Aorta (tissue), 5 donors: Measurements from ENCODE around the gene GALNT10. TPM values are rescaled to one million over a fixed set of nuclear protein-coding genes. Genes with fewer than 3 reads are reported as not detected.
A peak's percentile ranks its signal among the peaks of the same experiment; 100 is the strongest.

Source experiments
- ATAC-seq: fragments of 200-7000 bp; cut with Tn5 transposase; one replicate; pipeline ENCODE4 v1.9.1; 2022; ENCODE audit warnings: moderate library complexity; ENCODE audit not compliant: low FRiP score
- DNase-seq, 2 donors: peaks; one replicate each; pipeline ENCODE4 v3.0.0-alpha.2; 2020
- H3K27ac ChIP-seq, 2 donors: one replicate each; pipeline ENCODE4 v1.5.1; 2013; ENCODE audit warnings: low read length in 2 of 2, mild to moderate bottlenecking in 2 of 2, moderate library complexity in 2 of 2, control low read depth in 1 of 2, inconsistent platforms in 1 of 2, low read depth in 1 of 2
- H3K27me3 ChIP-seq, 2 donors: one replicate each; pipeline ENCODE4 v1.6.1; 2013; ENCODE audit warnings: control low read depth in 1 of 2, low read length in 1 of 2, mild to moderate bottlenecking in 1 of 2, moderate library complexity in 1 of 2; ENCODE audit not compliant: insufficient read depth in 2 of 2, control insufficient read depth in 1 of 2
- H3K36me3 ChIP-seq, 2 donors: one replicate each; pipeline ENCODE4 v1.6.1; 2013; ENCODE audit warnings: control low read depth in 1 of 2, low read length in 1 of 2, mild to moderate bottlenecking in 1 of 2; ENCODE audit not compliant: insufficient read depth in 2 of 2, control insufficient read depth in 1 of 2
- H3K4me1 ChIP-seq, 2 donors: one replicate each; pipeline ENCODE4 v1.6.1; 2013; ENCODE audit warnings: low read length in 2 of 2, control low read depth in 1 of 2, mild to moderate bottlenecking in 1 of 2, moderate library complexity in 1 of 2; ENCODE audit not compliant: insufficient read depth in 2 of 2, control insufficient read depth in 1 of 2
- H3K4me3 ChIP-seq, 2 donors: one replicate each; pipeline ENCODE4 v1.5.1; 2013; ENCODE audit warnings: low read length in 2 of 2, control low read depth in 1 of 2, mild to moderate bottlenecking in 1 of 2
- H3K9me3 ChIP-seq: one replicate; pipeline ENCODE4 v1.6.1; 2013; ENCODE audit warnings: mild to moderate bottlenecking, low read length; ENCODE audit not compliant: control insufficient read depth
- WGBS, 2 donors: extraction: QIAGEN DNeasy Blood & Tissue Kit; methylation state at CpG; one replicate each; pipeline ENCODE4 v1.1.7; 2013; 5-methylcytosine and 5-hydroxymethylcytosine counted together
- intact Hi-C, 2 donors: fragments of 100-400 bp; cut with DNase I; formaldehyde crosslinking; loops; one replicate each; pipeline versions ENCODE4 v1.14.2 to v1.15.0; 2022
- polyA plus RNA-seq, 2 donors: library from polyadenylated mRNA; stranded (reverse); fragments of 200-250 nt; gene quantifications; one replicate each; pipeline ENCODE4 v1.2.3, GENCODE V29; 2013
- total RNA-seq, 2 donors: library from RNA; stranded (reverse); fragmentation: NEBNext Ultra II Directional; extraction: Animal tissue kit (Norgen Biotek cat#: 25700); gene quantifications; one replicate each; pipeline ENCODE4 v1.2.1, GENCODE V29; 2021
- donor health status: healthy with polysubstance abuse.
- donor health status: Bipolar disorder and iron deficiency.
- donor health status: DM: no; HTN: no; CAD: no.
- donor health status: DM: no; HTN: no; CAD: no.
- donor health status: DM: yes; HTN: yes; CAD: no.

GALNT10 gene
- total and polyA plus RNA-seq, 4 donors = 9.1 to 44.2 (median 26.7) TPM

GRCh38 chr5:154215571-154216325, 25.2 kb downstream of the GALNT10 start:
- H3K4me3 ChIP-seq = no peak overlapping the region
- no peak overlapping the region for H3K27ac ChIP-seq
- DNase-seq (no peak), ATAC-seq (no peak)
- 92 to 93% methylated on average over 2 of the region's 2 CpGs for WGBS, 2 donors
- H3K9me3 ChIP-seq = no peaks in the 10 kb centered on the region
- peaks cover 1 to 4% of the 10 kb centered on the region in 2 donors for H3K4me1 ChIP-seq
- intact Hi-C loops = no loop called here
- H3K36me3 ChIP-seq = no peaks in the 10 kb centered on the region
- no peaks in the 10 kb centered on the region for H3K27me3 ChIP-seq

GRCh38 chr5:154217462-154217861, 26.9 kb downstream of the GALNT10 start:
- Histone ChIP-seq H3K27ac (no peak overlapping the region), H3K36me3 (no peaks in the 10 kb centered on the region), H3K4me3 (no peak overlapping the region), H3K27me3 (no peaks in the 10 kb centered on the region), H3K9me3 (no peaks in the 10 kb centered on the region), H3K4me1 (peaks cover 1 to 4% of the 10 kb centered on the region in 2 donors)
- intact Hi-C loops = no loop called here
- WGBS, 2 donors = 94 to 97% methylated on average over 4 of the region's 4 CpGs
- DNase-seq (no peak), ATAC-seq (no peak)

- ATAC-seq (no peak), DNase-seq (no peak)
- no peak overlapping the region for H3K27ac ChIP-seq
- H3K9me3 ChIP-seq = no peaks in the 10 kb centered on the region
- H3K36me3 ChIP-seq = no peaks in the 10 kb centered on the region
- H3K27me3 ChIP-seq = no peaks in the 10 kb centered on the region
- H3K4me1 ChIP-seq = peaks cover 1 to 4% of the 10 kb centered on the region in 2 donors
- 97 to 98% methylated on average over 8 of the region's 8 CpGs for WGBS, 2 donors
- intact Hi-C loops = no loop called here
- H3K4me3 ChIP-seq = no peak overlapping the region
Measured at GRCh38 chr5:154218786-154219185, 28.3 kb downstream of the GALNT10 start.

GRCh38 chr5:154220625-154221024, 30.1 kb downstream of the GALNT10 start:
- no peak for DNase-seq
- Histone ChIP-seq H3K27me3 (no peaks in the 10 kb centered on the region), H3K36me3 (no peaks in the 10 kb centered on the region), H3K4me3 (no peak overlapping the region), H3K9me3 (no peaks in the 10 kb centered on the region), H3K27ac (peak overlapping the region; percentile 48 to 56), H3K4me1 (peaks cover 1 to 4% of the 10 kb centered on the region in 2 donors)
- intact Hi-C loops = loop anchor here in 1 of 2 donors (2.0 kb wide), 1 partner anchor 30 kb away; the partner anchor contains the start of gene GALNT10
- no peak for ATAC-seq

GRCh38 chr5:154221371-154221896, 30.9 kb downstream of the GALNT10 start:
- no peaks in the 10 kb centered on the region for H3K36me3 ChIP-seq
- ATAC-seq (peak; percentile 70), DNase-seq (peak in 1 of 2 donors; percentile 82)
- H3K9me3 ChIP-seq = no peaks in the 10 kb centered on the region
- H3K4me1 ChIP-seq = peaks cover 1 to 4% of the 10 kb centered on the region in 2 donors
- H3K27ac ChIP-seq = peak overlapping the region in 1 of 2 donors; percentile 81
- no peaks in the 10 kb centered on the region for H3K27me3 ChIP-seq
- intact Hi-C loops = loop anchor here in 1 of 2 donors (2.0 kb wide), 1 partner anchor 31 kb away; the partner anchor contains the start of gene GALNT10
- no peak overlapping the region for H3K4me3 ChIP-seq
- 30 to 34% methylated on average over 8 of the region's 8 CpGs for WGBS, 2 donors

- 98 to 99% methylated on average over 2 of the region's 2 CpGs for WGBS, 2 donors
- no peak overlapping the region for H3K27ac ChIP-seq
- intact Hi-C loops = no loop called here
Measured at GRCh38 chr5:154222414-154222813, 31.9 kb downstream of the GALNT10 start.

GRCh38 chr5:154223320-154223719, 32.8 kb downstream of the GALNT10 start:
- Histone ChIP-seq H3K27me3 (no peaks in the 10 kb centered on the region), H3K9me3 (no peaks in the 10 kb centered on the region), H3K36me3 (no peaks in the 10 kb centered on the region), H3K4me1 (peaks cover 1 to 4% of the 10 kb centered on the region in 2 donors), H3K27ac (peak overlapping the region in 1 of 2 donors; percentile 19), H3K4me3 (no peak overlapping the region)
- DNase-seq = no peak
- ATAC-seq = no peak
- intact Hi-C loops = no loop called here
- WGBS, 2 donors = 87 to 92% methylated on average over 3 of the region's 3 CpGs

More at GRCh38 chr5:154222414-154222813, 31.9 kb downstream of the GALNT10 start:
- Histone ChIP-seq H3K27me3 (no peaks in the 10 kb centered on the region), H3K36me3 (no peaks in the 10 kb centered on the region), H3K9me3 (no peaks in the 10 kb centered on the region), H3K4me3 (no peak overlapping the region), H3K4me1 (peaks cover 1 to 4% of the 10 kb centered on the region in 2 donors)
- DNase-seq (no peak), ATAC-seq (no peak)

GRCh38 chr5:154227090-154227489, 36.6 kb downstream of the GALNT10 start:
- Histone ChIP-seq H3K4me1 (peaks cover 0 to 2% of the 10 kb centered on the region in 2 donors), H3K27me3 (no peaks in the 10 kb centered on the region), H3K4me3 (no peak overlapping the region), H3K36me3 (no peaks in the 10 kb centered on the region), H3K9me3 (no peaks in the 10 kb centered on the region), H3K27ac (no peak overlapping the region)
- no peak for DNase-seq
- intact Hi-C loops = no loop called here
- 74 to 78% methylated on average over 2 of the region's 2 CpGs for WGBS, 2 donors
- no peak for ATAC-seq

- WGBS, 2 donors = 91 to 95% methylated on average over 4 of the region's 4 CpGs
- H3K27me3 ChIP-seq = no peaks in the 10 kb centered on the region
- no peak overlapping the region for H3K27ac ChIP-seq
- H3K9me3 ChIP-seq = no peaks in the 10 kb centered on the region
- intact Hi-C loops = no loop called here
- H3K4me3 ChIP-seq = no peak overlapping the region
- peaks cover 0 to 2% of the 10 kb centered on the region in 2 donors for H3K4me1 ChIP-seq
- ATAC-seq = no peak
- DNase-seq = no peak
- H3K36me3 ChIP-seq = no peaks in the 10 kb centered on the region
Measured at GRCh38 chr5:154228696-154229095, 38.2 kb downstream of the GALNT10 start.
